HepG2 (cell line): ENCODE measurements around the gene EYA2. TPM values are rescaled to one million over a fixed set of nuclear protein-coding genes. Genes with fewer than 3 reads are reported as not detected.

ENCODE experiments used
- HNRNPH1 ChIP-seq: fragments of 200-400 bp; formaldehyde crosslinking; optimal IDR thresholded peaks from 2 replicates; pipeline ENCODE3; 2017; ENCODE audit warnings: mild to moderate bottlenecking, low read depth, low read length
- HOXA3 ChIP-seq: sonication (generic); formaldehyde crosslinking; IDR thresholded peaks from 2 replicates; pipeline ENCODE4 v1.5.0; 2020; ENCODE audit warnings: missing genetic modification reagents
- JUNB ChIP-seq: sonication (generic); formaldehyde crosslinking; IDR thresholded peaks from 2 replicates; pipeline ENCODE4 v1.8.0; 2022; ENCODE audit warnings: missing genetic modification reagents, mild to moderate bottlenecking, borderline replicate concordance
- KDM2A ChIP-seq: sonication (generic); formaldehyde crosslinking; IDR thresholded peaks from 2 replicates; pipeline ENCODE4 v1.4.0; 2020; ENCODE audit warnings: low read depth, missing genetic modification reagents, borderline replicate concordance
- KLF13 ChIP-seq: sonication (generic); formaldehyde crosslinking; IDR thresholded peaks from 2 replicates; pipeline ENCODE4 v1.4.0; 2020; ENCODE audit warnings: mild to moderate bottlenecking, missing genetic modification reagents
- MTF2 ChIP-seq: sonication (generic); formaldehyde crosslinking; IDR thresholded peaks from 2 replicates; pipeline ENCODE4 v1.5.0; 2020; ENCODE audit warnings: missing genetic modification reagents, borderline replicate concordance
- MXD4 ChIP-seq: IDR thresholded peaks from 2 replicates; pipeline ENCODE4 v1.6.1; 2016; ENCODE audit warnings: mild to moderate bottlenecking, missing biosample characterization, missing genetic modification reagents
- MYC ChIP-seq: sonication (generic); formaldehyde crosslinking; IDR thresholded peaks from 2 replicates; pipeline ENCODE4 v1.9.0; 2021; ENCODE audit warnings: missing genetic modification reagents, borderline replicate concordance
- POGZ ChIP-seq: sonication (generic); formaldehyde crosslinking; IDR thresholded peaks from 2 replicates; pipeline ENCODE4 v1.4.0; 2020; ENCODE audit warnings: mild to moderate bottlenecking, missing genetic modification reagents
- RXRA ChIP-seq: sonication (generic); formaldehyde crosslinking; IDR thresholded peaks from 2 replicates; pipeline ENCODE4 v1.5.1; 2020; ENCODE audit warnings: missing genetic modification reagents
- SMC3 ChIP-seq: IDR thresholded peaks from 2 replicates; pipeline ENCODE4 v1.6.1; 2011; ENCODE audit warnings: low read length, improper control_type of control experiment
- SNAPC2 ChIP-seq: sonication (generic); formaldehyde crosslinking; IDR thresholded peaks from 2 replicates; pipeline ENCODE4 v1.8.1; 2022; ENCODE audit warnings: mild to moderate bottlenecking, missing genetic modification reagents
- TCF12 ChIP-seq, 2 experiments: fragments of 450-650 bp in 1 of 2; sonication (generic) in 1 of 2; formaldehyde crosslinking in 1 of 2; IDR thresholded peaks; 2 replicates each; pipeline versions ENCODE4 v1.6.1 to v1.8.0; 2017 to 2022; ENCODE audit warnings: antibody characterized with exemption in 1 of 2, mild to moderate bottlenecking in 1 of 2, missing genetic modification reagents in 1 of 2, moderate library complexity in 1 of 2
- THAP7 ChIP-seq: sonication (generic); formaldehyde crosslinking; IDR thresholded peaks from 2 replicates; pipeline ENCODE4 v1.8.1; 2023; ENCODE audit warnings: mild to moderate bottlenecking, missing genetic modification reagents
- ZBTB1 ChIP-seq: sonication (generic); formaldehyde crosslinking; IDR thresholded peaks from 2 replicates; pipeline ENCODE4 v1.4.0; 2020; ENCODE audit warnings: missing genetic modification reagents, borderline replicate concordance
- ZFP37 ChIP-seq: sonication (generic); formaldehyde crosslinking; IDR thresholded peaks from 2 replicates; pipeline ENCODE4 v1.4.0; 2020; ENCODE audit warnings: missing genetic modification reagents, borderline replicate concordance
- ZNF138 ChIP-seq: sonication (generic); formaldehyde crosslinking; IDR thresholded peaks from 2 replicates; pipeline ENCODE4 v1.5.0; 2020; ENCODE audit warnings: mild to moderate bottlenecking, low read depth, missing genetic modification reagents
- ZNF33B ChIP-seq: sonication (generic); formaldehyde crosslinking; IDR thresholded peaks from 2 replicates; pipeline ENCODE4 v1.5.1; 2020; ENCODE audit warnings: mild to moderate bottlenecking, missing genetic modification reagents
- ZNF44 ChIP-seq: sonication (generic); formaldehyde crosslinking; IDR thresholded peaks from 2 replicates; pipeline ENCODE4 v1.5.1; 2020; ENCODE audit warnings: mild to moderate bottlenecking, missing genetic modification reagents
- ZNF513 ChIP-seq: sonication (generic); formaldehyde crosslinking; conservative IDR thresholded peaks from 2 replicates; pipeline ENCODE4 v1.5.0; 2020; ENCODE audit warnings: missing genetic modification reagents
- ZNF546 ChIP-seq: sonication (generic); formaldehyde crosslinking; conservative IDR thresholded peaks from 2 replicates; pipeline ENCODE4 v1.8.1; 2023; ENCODE audit warnings: mild to moderate bottlenecking, missing genetic modification reagents
- ZNF747 ChIP-seq: sonication (generic); formaldehyde crosslinking; IDR thresholded peaks from 2 replicates; pipeline ENCODE4 v1.8.1; 2023; ENCODE audit warnings: missing genetic modification reagents, mild to moderate bottlenecking, borderline replicate concordance
- ZNF841 ChIP-seq: sonication (generic); formaldehyde crosslinking; IDR thresholded peaks from 2 replicates; pipeline ENCODE4 v1.8.1; 2023; ENCODE audit warnings: missing genetic modification reagents, borderline replicate concordance
- polyA plus RNA-seq, 8 experiments: library from polyadenylated mRNA; depleted of rRNA in 3 of 8; stranded (reverse) in 7 of 8; unstranded in 1 of 8; fragments of >200 nt; fragmentation: Illumina TruSeq in 4 of 8; extraction: Trizol in 4 of 8; gene quantifications; 2 replicates each; pipeline versions ENCODE4 v1.2.1 to v1.2.3, GENCODE V29; 2011 to 2016; ENCODE audit warnings: low read depth in 4 of 8, missing spikeins in 1 of 8, mixed read lengths in 1 of 8; ENCODE audit not compliant: insufficient read depth in 1 of 8
- total RNA-seq, 5 experiments: library from RNA; depleted of rRNA; stranded (reverse); fragments of >200 nt; fragmentation: Illumina TruSeq; extraction: Trizol; gene quantifications; 2 replicates each; pipeline ENCODE4 v1.2.3, GENCODE V29; 2016; ENCODE audit warnings: low read depth in 1 of 5
- TF ChIP-seq, protein P1 (sequence below): sonication (generic); formaldehyde crosslinking; IDR thresholded peaks from 2 replicates; pipeline ENCODE4 v1.5.0; 2020; ENCODE audit warnings: missing genetic modification reagents, mild to moderate bottlenecking, borderline replicate concordance

Gene EYA2
- total and polyA plus RNA-seq, 2 of the 13 experiments (the other 11 are each of a cell fraction or from before 2014, with no cell fraction given), result not detected

DNA sequence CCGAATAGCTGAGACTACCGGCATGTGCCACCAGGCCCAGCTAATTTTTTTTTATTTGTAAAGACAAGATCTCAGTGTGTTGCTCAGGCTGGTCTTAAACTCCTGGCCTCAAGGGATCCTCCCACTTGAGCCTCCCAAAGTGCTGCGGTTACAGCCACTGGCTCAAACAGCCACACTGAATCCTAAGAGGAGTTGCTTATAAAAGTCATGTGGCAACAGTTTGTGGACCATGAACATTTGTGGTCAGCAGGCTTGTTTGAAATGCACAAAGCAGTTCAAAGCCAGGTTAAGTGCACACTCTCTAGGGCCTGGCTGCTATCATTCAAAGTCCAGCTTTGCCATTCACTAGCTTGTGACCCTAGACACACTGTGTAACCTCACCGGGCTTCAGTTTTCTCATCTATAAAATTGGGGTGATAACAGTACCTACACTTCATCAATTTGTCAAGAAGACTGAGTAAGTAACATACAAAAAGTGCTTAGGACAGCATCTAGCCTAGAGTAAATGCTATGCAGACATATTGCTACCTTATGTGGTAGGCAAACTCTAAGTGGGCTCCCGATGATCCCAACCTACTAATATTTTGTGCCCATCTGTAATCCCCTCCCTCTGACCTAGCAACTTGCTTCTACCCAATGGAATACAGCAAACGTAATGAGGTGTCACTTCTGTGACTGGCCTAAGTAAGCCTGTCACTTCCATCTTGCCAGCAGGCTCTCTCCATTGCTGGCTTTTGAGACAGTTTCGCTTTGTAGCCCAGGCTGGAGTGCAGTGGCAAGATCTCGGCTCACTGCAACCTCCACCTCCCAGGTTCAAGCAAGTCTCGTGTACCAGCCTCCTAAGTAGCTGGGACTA, 338.9 kb downstream of the EYA2 start (continued):
- TF ChIP-seq SMC3 (0 out of 2 replicates have a peak, but pooled peaks have one; percentile 19), SNAPC2 (CRISPR knock-in tag) (no peak), RXRA (CRISPR knock-in tag) (peak; percentile 100), TCF12 (IDR thresholded peaks at IDR 0.05) (no peak), TCF12 (CRISPR knock-in tag; IDR thresholded peaks at IDR 0.05) (no peak), ZNF546 (CRISPR knock-in tag) (0 out of 2 replicates have a peak, but pooled peaks have one; percentile 38), MXD4 (peak; percentile 83; the same call in 1 of the 2 replicates), ZNF33B (CRISPR knock-in tag) (no peak), HNRNPH1 (no peak), MTF2 (CRISPR knock-in tag) (no peak; the same call in 1 of the 2 replicates), ZBTB1 (CRISPR knock-in tag) (no peak), ZFP37 (CRISPR knock-in tag) (peak; percentile 93), KDM2A (CRISPR knock-in tag) (no peak; the same call in 1 of the 2 replicates), ZNF138 (no peak), ZNF747 (CRISPR knock-in tag) (0 out of 2 replicates have a peak, but pooled peaks have one; percentile 80), ZNF513 (no peak), POGZ (peak; percentile 89), THAP7 (CRISPR knock-in tag) (no peak), MYC (CRISPR knock-in tag) (peak; percentile 79), HOXA3 (CRISPR knock-in tag) (peak; percentile 86), ZNF44 (CRISPR knock-in tag) (peak; percentile 65; the same call in 1 of the 2 replicates), ZNF841 (CRISPR knock-in tag) (no peak), KLF13 (CRISPR knock-in tag) (no peak), JUNB (CRISPR knock-in tag) (no peak)
- TF ChIP-seq, protein P1, sequence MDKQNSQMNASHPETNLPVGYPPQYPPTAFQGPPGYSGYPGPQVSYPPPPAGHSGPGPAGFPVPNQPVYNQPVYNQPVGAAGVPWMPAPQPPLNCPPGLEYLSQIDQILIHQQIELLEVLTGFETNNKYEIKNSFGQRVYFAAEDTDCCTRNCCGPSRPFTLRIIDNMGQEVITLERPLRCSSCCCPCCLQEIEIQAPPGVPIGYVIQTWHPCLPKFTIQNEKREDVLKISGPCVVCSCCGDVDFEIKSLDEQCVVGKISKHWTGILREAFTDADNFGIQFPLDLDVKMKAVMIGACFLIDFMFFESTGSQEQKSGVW (CRISPR knock-in tag), result no peak
